Measurements from ENCODE around the gene TRIM62.

GRCh38 chr1:33173091-33173490, 8.8 kb downstream of the TRIM62 start:
- TF ChIP-seq CTCF (IDR thresholded peaks at IDR 0.05): no peak
- TF ChIP-seq POLR2A (IDR thresholded peaks at IDR 0.05): no peak

All from Peyer's patch (tissue), 4 donors.